Activated CD8-positive, alpha-beta memory T cell treated with anti-CD3 and anti-CD28 coated beads, Interleukin-2, amount 10 ng/mL, durations not matched to agents 7 days and 5 days (primary cell): Measurements from ENCODE around the gene IQSEC1. TPM values are rescaled to one million over a fixed set of nuclear protein-coding genes. Genes with fewer than 3 reads are reported as not detected.

Experiments used
- ATAC-seq: fragments of 150-1000 bp; cut with Tn5 transposase; one replicate; pipeline ENCODE4 v1.10.0; 2021; ENCODE audit warnings: moderate library complexity
- CTCF ChIA-PET: fragments of 350-600 bp; sonication (Branson Sonifier 250); formaldehyde crosslinking; loops from one replicate; lab custom pipeline; 2021; ENCODE audit warnings: antibody characterized with exemption; lab: Charles Lee
- DNase-seq: peaks from one replicate; pipeline ENCODE4 v3.0.0-alpha.2; 2020
- H3K27ac Mint-ChIP-seq: one replicate; pipeline ENCODE4 v1.8.0; 2021; ENCODE audit warnings: mild to moderate bottlenecking, mixed read lengths
- H3K27me3 Mint-ChIP-seq: one replicate; pipeline ENCODE4 v1.8.0; 2021; ENCODE audit warnings: mixed read lengths
- H3K36me3 Mint-ChIP-seq: one replicate; pipeline ENCODE4 v1.8.0; 2021; ENCODE audit warnings: mild to moderate bottlenecking, mixed read lengths
- H3K4me1 Mint-ChIP-seq: one replicate; pipeline ENCODE4 v1.8.0; 2021; ENCODE audit warnings: mixed read lengths
- H3K4me3 Mint-ChIP-seq: one replicate; pipeline ENCODE4 v1.8.0; 2021; ENCODE audit warnings: mild to moderate bottlenecking, moderate library complexity, mixed read lengths
- H3K9me3 Mint-ChIP-seq: one replicate; pipeline ENCODE4 v1.8.0; 2022; ENCODE audit warnings: low read depth, mixed read lengths
- total RNA-seq, 2 experiments: library from RNA; stranded (reverse); gene quantifications; one replicate each; pipeline ENCODE4 v1.2.3, GENCODE V29; 2021

Gene IQSEC1
- total RNA-seq, 2 experiments from 2014 or later, result 37.6 to 71.4 TPM

GRCh38 chr3:12908859-12909258, 164.4 kb downstream of the IQSEC1 start:
- Mint-ChIP-seq H3K36me3 (peaks cover 21% of the 10 kb centered on the region), H3K27ac (no peak overlapping the region), H3K9me3 (no peaks in the 10 kb centered on the region), H3K4me1 (peaks cover 2% of the 10 kb centered on the region), H3K27me3 (no peaks in the 10 kb centered on the region), H3K4me3 (no peak overlapping the region)
- CTCF ChIA-PET, result interaction anchor here (0.6 kb wide), 1 partner anchor 40 kb away, joined by 4 read pairs; no protein-coding TSS in a partner anchor
- ATAC-seq (no peak), DNase-seq (no peak)

- ATAC-seq, result no peak
- CTCF ChIA-PET, result no interaction called here
- H3K4me1 Mint-ChIP-seq, result no peaks in the 10 kb centered on the region
Measured at GRCh38 chr3:12908136-12908730, 165.0 kb downstream of the IQSEC1 start.

GRCh38 chr3:12907729-12908128, 165.5 kb downstream of the IQSEC1 start:
- Mint-ChIP-seq H3K36me3 (peaks cover 18% of the 10 kb centered on the region), H3K4me1 (no peaks in the 10 kb centered on the region), H3K4me3 (no peak overlapping the region), H3K27ac (no peak overlapping the region), H3K27me3 (no peaks in the 10 kb centered on the region), H3K9me3 (no peaks in the 10 kb centered on the region)
- CTCF ChIA-PET, result no interaction called here
- DNase-seq, result no peak
- no peak for ATAC-seq

More at GRCh38 chr3:12908136-12908730, 165.0 kb downstream of the IQSEC1 start:
- Mint-ChIP-seq H3K4me3 (no peak overlapping the region), H3K27me3 (no peaks in the 10 kb centered on the region), H3K36me3 (peaks cover 19% of the 10 kb centered on the region), H3K9me3 (no peaks in the 10 kb centered on the region), H3K27ac (no peak overlapping the region)
- no peak for DNase-seq

GRCh38 chr3:12907296-12907695, 165.9 kb downstream of the IQSEC1 start:
- Mint-ChIP-seq H3K4me1 (no peaks in the 10 kb centered on the region), H3K36me3 (peaks cover 17% of the 10 kb centered on the region), H3K27me3 (no peaks in the 10 kb centered on the region), H3K27ac (no peak overlapping the region), H3K9me3 (no peaks in the 10 kb centered on the region), H3K4me3 (no peak overlapping the region)
- CTCF ChIA-PET, result interaction anchor here (1.4 kb wide), 1 partner anchor 15 kb away, joined by 7 read pairs; no protein-coding TSS in a partner anchor
- DNase-seq (no peak), ATAC-seq (no peak)

- H3K36me3 Mint-ChIP-seq, result peaks cover 18% of the 10 kb centered on the region
- no peaks in the 10 kb centered on the region for H3K9me3 Mint-ChIP-seq
- no peaks in the 10 kb centered on the region for H3K27me3 Mint-ChIP-seq
- no peak overlapping the region for H3K27ac Mint-ChIP-seq
- CTCF ChIA-PET, result interaction anchor here (1.4 kb wide), 1 partner anchor 15 kb away, joined by 7 read pairs; no protein-coding TSS in a partner anchor
- H3K4me3 Mint-ChIP-seq, result no peak overlapping the region
- DNase-seq (no peak), ATAC-seq (no peak)
- H3K4me1 Mint-ChIP-seq, result peaks cover 3% of the 10 kb centered on the region
Measured at GRCh38 chr3:12906916-12907290, 166.3 kb downstream of the IQSEC1 start.

GRCh38 chr3:12906141-12906915, 166.9 kb downstream of the IQSEC1 start:
- no peak for DNase-seq
- peaks cover 21% of the 10 kb centered on the region for H3K36me3 Mint-ChIP-seq
- no peak overlapping the region for H3K4me3 Mint-ChIP-seq
- no peak for ATAC-seq
- H3K4me1 Mint-ChIP-seq, result peaks cover 5% of the 10 kb centered on the region
- no peaks in the 10 kb centered on the region for H3K27me3 Mint-ChIP-seq
- CTCF ChIA-PET, result interaction anchor here (0.8 to 1.4 kb wide), 3 partner anchors 14 to 555 kb away, joined by 3 to 7 read pairs (median 3); no protein-coding TSS in a partner anchor
- H3K9me3 Mint-ChIP-seq, result no peaks in the 10 kb centered on the region
- no peak overlapping the region for H3K27ac Mint-ChIP-seq

GRCh38 chr3:12905316-12906071, 167.7 kb downstream of the IQSEC1 start:
- DNase-seq (no peak), ATAC-seq (no peak)
- peaks cover 24% of the 10 kb centered on the region for H3K36me3 Mint-ChIP-seq
- peaks cover 5% of the 10 kb centered on the region for H3K4me1 Mint-ChIP-seq
- CTCF ChIA-PET, result interaction anchor here (0.8 to 0.9 kb wide), 2 partner anchors 84 to 556 kb away, joined by 3 read pairs; no protein-coding TSS in a partner anchor
- H3K4me3 Mint-ChIP-seq, result no peak overlapping the region
- no peak overlapping the region for H3K27ac Mint-ChIP-seq
- H3K9me3 Mint-ChIP-seq, result no peaks in the 10 kb centered on the region
- H3K27me3 Mint-ChIP-seq, result no peaks in the 10 kb centered on the region

- Mint-ChIP-seq H3K4me1 (peaks cover 5% of the 10 kb centered on the region), H3K27me3 (no peaks in the 10 kb centered on the region), H3K4me3 (no peak overlapping the region), H3K36me3 (peaks cover 26% of the 10 kb centered on the region), H3K27ac (no peak overlapping the region), H3K9me3 (no peaks in the 10 kb centered on the region)
- CTCF ChIA-PET, result interaction anchor here (0.9 kb wide), 1 partner anchor 556 kb away, joined by 3 read pairs; no protein-coding TSS in a partner anchor
- DNase-seq, result no peak
- no peak for ATAC-seq
Measured at GRCh38 chr3:12904951-12905315, 168.3 kb downstream of the IQSEC1 start.

- DNase-seq (no peak), ATAC-seq (no peak)
- CTCF ChIA-PET, result no interaction called here
- Mint-ChIP-seq H3K4me3 (no peak overlapping the region), H3K36me3 (peaks cover 27% of the 10 kb centered on the region), H3K4me1 (peaks cover 5% of the 10 kb centered on the region), H3K27ac (no peak overlapping the region), H3K9me3 (no peaks in the 10 kb centered on the region), H3K27me3 (no peaks in the 10 kb centered on the region)
Measured at GRCh38 chr3:12903881-12904280, 169.3 kb downstream of the IQSEC1 start.

GRCh38 chr3:12903000-12903800, 170.0 kb downstream of the IQSEC1 start:
- no peaks in the 10 kb centered on the region for H3K9me3 Mint-ChIP-seq
- ATAC-seq, result no peak
- CTCF ChIA-PET, result interaction anchor here (1.4 kb wide), 1 partner anchor 92 kb away, joined by 3 read pairs; no protein-coding TSS in a partner anchor

GRCh38 chr3:12902181-12902999, 170.8 kb downstream of the IQSEC1 start:
- ATAC-seq, result no peak
- no peaks in the 10 kb centered on the region for H3K9me3 Mint-ChIP-seq
- H3K4me1 Mint-ChIP-seq, result peaks cover 8% of the 10 kb centered on the region
- H3K4me3 Mint-ChIP-seq, result no peak overlapping the region
- no peak for DNase-seq
- H3K36me3 Mint-ChIP-seq, result peaks cover 23% of the 10 kb centered on the region
- H3K27ac Mint-ChIP-seq, result no peak overlapping the region
- CTCF ChIA-PET, result interaction anchor here (0.5 to 1.4 kb wide), 3 partner anchors 10 to 167 kb away, joined by 3 read pairs; no protein-coding TSS in a partner anchor
- no peaks in the 10 kb centered on the region for H3K27me3 Mint-ChIP-seq

More at GRCh38 chr3:12903000-12903800, 170.0 kb downstream of the IQSEC1 start:
- Mint-ChIP-seq H3K4me1 (peaks cover 5% of the 10 kb centered on the region), H3K27ac (no peak overlapping the region), H3K27me3 (no peaks in the 10 kb centered on the region), H3K36me3 (peaks cover 23% of the 10 kb centered on the region), H3K4me3 (no peak overlapping the region)
- DNase-seq, result no peak

GRCh38 chr3:12901623-12902045, 171.6 kb downstream of the IQSEC1 start:
- no peak overlapping the region for H3K27ac Mint-ChIP-seq

More at GRCh38 chr3:12901623-12902045, 171.6 kb downstream of the IQSEC1 start:
- H3K9me3 Mint-ChIP-seq, result no peaks in the 10 kb centered on the region
- no peaks in the 10 kb centered on the region for H3K27me3 Mint-ChIP-seq
- DNase-seq, result no peak
- peaks cover 22% of the 10 kb centered on the region for H3K36me3 Mint-ChIP-seq
- no peak for ATAC-seq
- CTCF ChIA-PET, result interaction anchor here (0.5 to 1.0 kb wide), 3 partner anchors 9 to 168 kb away, joined by 3 to 4 read pairs (median 3); no protein-coding TSS in a partner anchor
- peaks cover 13% of the 10 kb centered on the region for H3K4me1 Mint-ChIP-seq
- no peak overlapping the region for H3K4me3 Mint-ChIP-seq
